ENCODE measurements around the gene NEURL4.
"Not testable (repeated sequence)": the region's sequence is repeated elsewhere in the genome, so short reads cannot be mapped to it uniquely, and the experiment has no call there.

NEURL4 gene

DNA sequence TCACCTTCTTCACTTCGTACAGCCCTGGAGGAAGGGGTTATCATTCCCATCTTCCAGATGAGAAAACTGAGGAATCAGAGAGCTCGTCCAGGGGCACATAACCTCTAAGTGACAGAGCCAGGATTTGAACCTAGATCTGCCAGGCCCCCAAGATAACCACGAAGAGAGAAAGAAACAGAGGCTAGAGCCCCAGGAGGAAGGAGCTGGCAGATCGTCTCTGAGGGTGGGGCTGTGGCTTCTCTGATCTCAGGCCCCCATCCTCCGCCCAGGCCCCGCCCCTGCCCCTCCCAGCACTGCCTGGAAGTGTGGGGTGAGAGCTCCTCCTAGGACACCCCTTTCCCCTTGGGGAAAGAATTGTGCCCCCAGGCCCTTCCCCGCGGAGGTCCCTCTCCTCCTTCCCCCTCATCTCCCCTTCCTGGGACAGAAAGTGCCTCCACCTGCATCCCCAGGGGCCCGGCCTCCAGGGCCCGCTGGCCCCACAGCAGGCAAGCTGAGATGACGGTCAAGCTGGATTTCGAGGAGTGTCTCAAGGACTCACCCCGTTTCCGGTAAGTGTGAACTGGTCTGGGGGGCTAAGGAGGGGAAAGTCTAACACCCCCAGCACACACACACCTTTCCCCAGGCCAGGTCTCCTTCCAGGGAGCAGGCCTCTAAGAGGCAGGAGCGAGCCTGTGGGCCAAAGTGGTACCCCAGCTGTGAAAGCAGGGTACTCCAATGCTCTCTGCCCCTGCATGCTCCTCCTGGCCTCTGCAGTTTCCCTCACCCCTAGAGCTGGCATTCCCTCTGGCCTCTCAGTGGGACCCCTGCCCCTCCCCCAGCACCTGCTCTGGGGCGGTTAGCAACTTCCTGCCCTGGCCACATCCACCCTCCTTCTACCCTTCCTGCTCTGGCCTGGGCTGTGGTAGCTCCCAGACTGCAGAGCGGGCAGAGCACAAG, 7.4 kb upstream of the NEURL4 start, which contains the start of gene ACAP1:
TSS of gene ACAP1 (plus strand) at position 290 of the 936 bp plus-strand sequence. CDS start at position 496, 206 bp downstream.
- no peak within 1 kb of the TSS for H3K4me3 ChIP-seq
- H3K4me1 ChIP-seq, result no peaks in the 10 kb centered on the region
- H3K36me3 ChIP-seq, result no peaks in the 10 kb centered on the region
- no peak for DNase-seq
- H3K9me3 ChIP-seq, result no peaks in the 10 kb centered on the region
- no peak within 1 kb of the TSS for H3K27ac ChIP-seq
- intact Hi-C loops (cut with DNase I; ENCODE audit: low total_unique reads), result no loop called here
- TF ChIP-seq CTCF (IDR thresholded peaks at IDR 0.05), result no peak
- peaks cover 0 to 69% of the 10 kb centered on the region in 2 donors for H3K27me3 ChIP-seq

DNA sequence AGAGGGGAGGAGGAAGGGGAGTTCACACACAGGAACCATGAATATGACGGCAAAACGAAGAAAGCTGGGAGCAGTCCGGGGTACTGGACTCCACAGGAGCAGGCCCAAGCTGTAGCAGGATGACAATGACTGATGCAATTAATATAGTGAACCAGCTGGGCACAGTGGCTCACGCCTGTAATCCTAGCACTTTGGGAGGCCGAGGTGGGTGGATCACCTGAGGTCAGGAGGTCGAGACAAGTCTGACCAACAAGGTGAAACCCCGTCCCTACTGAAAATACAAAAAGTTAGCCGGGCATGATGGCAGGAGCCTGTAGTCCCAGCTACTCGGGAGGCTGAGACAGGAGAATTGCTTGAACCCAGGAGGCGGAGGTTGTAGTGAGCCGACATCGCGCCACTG, 6.6 kb upstream of the NEURL4 start:
- H3K36me3 ChIP-seq; H3K4me3 ChIP-seq; intact Hi-C loops (cut with DNase I; ENCODE audit: low total_unique reads); H3K4me1 ChIP-seq; H3K9me3 ChIP-seq; H3K27ac ChIP-seq; DNase-seq: not testable (repeated sequence)
- H3K27me3 ChIP-seq, result peaks cover 0 to 61% of the 10 kb centered on the region in 2 donors

DNA sequence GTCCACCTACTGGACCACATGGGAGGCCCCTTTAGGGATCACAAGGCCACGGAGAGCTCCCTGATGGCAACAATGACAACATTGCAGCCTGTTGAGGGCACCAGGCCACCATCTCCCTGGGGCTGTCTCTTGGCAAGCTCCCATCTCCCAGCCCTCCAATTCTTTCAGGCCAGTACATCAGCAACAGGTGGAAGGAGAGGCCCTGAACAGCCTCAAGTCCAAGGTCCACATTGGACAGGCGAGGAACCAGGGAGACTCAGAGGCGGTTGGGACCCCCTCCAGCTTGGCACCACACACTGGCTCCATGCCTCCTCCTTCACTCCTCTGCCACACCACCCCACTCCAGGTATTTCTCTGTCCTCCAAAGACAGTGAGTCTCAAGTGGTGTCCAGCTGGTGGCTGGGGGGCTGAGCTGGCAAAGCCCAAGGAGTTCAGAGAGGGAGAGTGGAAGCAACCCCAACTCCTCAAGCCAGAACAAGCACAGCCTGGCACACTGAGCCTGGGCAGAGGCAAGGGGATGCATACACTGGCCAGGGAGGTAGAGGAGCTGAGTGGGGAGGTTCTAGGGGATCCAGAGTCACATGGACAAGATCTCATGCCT, 5.9 kb upstream of the NEURL4 start:
- peaks cover 0 to 59% of the 10 kb centered on the region in 2 donors for H3K27me3 ChIP-seq

GRCh38 chr17:7332600-7333069, 3.5 kb upstream of the NEURL4 start:
- H3K36me3 ChIP-seq; DNase-seq; H3K4me3 ChIP-seq; H3K9me3 ChIP-seq; H3K27ac ChIP-seq; intact Hi-C loops (cut with DNase I; ENCODE audit: low total_unique reads): not testable (repeated sequence)
- Histone ChIP-seq H3K27me3 (peaks cover 0 to 45% of the 10 kb centered on the region in 2 donors), H3K4me1 (peaks cover 0 to 19% (median 16%) of the 10 kb centered on the region in 4 donors)

More for the DNA sequence above, 5.9 kb upstream of the NEURL4 start:
- Histone ChIP-seq H3K4me3 (no peak overlapping the region), H3K4me1 (peaks cover 0 to 9% (median 7%) of the 10 kb centered on the region in 4 donors), H3K36me3 (no peaks in the 10 kb centered on the region), H3K27ac (no peak overlapping the region), H3K9me3 (no peaks in the 10 kb centered on the region)
- intact Hi-C loops (cut with DNase I; ENCODE audit: low total_unique reads), result no loop called here
- DNase-seq, result no peak
- TF ChIP-seq CTCF (IDR thresholded peaks at IDR 0.05), result no peak

- intact Hi-C loops (cut with DNase I; ENCODE audit: low total_unique reads), result no loop called here
- Histone ChIP-seq H3K27ac (no peak overlapping the region), H3K27me3 (peaks cover 0 to 44% of the 10 kb centered on the region in 2 donors), H3K4me1 (peaks cover 0 to 23% (median 16%) of the 10 kb centered on the region in 4 donors), H3K4me3 (no peak overlapping the region), H3K36me3 (peaks cover 0 to 7% (median 0%) of the 10 kb centered on the region in 3 donors), H3K9me3 (no peaks in the 10 kb centered on the region)
- no peak for DNase-seq
- TF ChIP-seq CTCF (IDR thresholded peaks at IDR 0.05), result no peak
Observed at GRCh38 chr17:7332111-7332510, 3.0 kb upstream of the NEURL4 start.

DNA sequence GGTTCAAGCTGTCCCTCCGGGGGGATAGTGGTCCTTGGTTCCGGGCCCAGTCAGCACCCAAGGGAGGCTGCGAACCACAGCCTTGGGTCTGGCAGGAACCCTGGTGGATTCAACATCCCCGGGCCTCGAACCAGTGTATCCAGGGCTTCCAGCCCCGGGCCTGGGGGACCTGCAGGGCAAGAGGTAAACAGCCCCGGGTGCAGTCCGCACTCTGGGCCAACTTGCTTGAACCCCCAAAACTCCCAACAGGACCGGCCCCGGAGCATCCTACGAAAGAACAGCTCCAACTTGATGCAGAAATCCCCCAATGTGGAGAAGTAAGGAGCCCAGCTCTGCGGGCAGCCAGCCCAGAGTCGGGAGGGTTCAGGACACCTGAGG, 1.5 kb upstream of the NEURL4 start:
- no peak for TF ChIP-seq CTCF (IDR thresholded peaks at IDR 0.05)
- peaks cover 0 to 23% (median 16%) of the 10 kb centered on the region in 4 donors for H3K4me1 ChIP-seq
- peaks cover 0 to 29% of the 10 kb centered on the region in 2 donors for H3K27me3 ChIP-seq
- no peaks in the 10 kb centered on the region for H3K9me3 ChIP-seq
- peaks cover 0 to 22% (median 3%) of the 10 kb centered on the region in 3 donors for H3K36me3 ChIP-seq
- no peak for DNase-seq
- peak overlapping the region; percentile 58 to 62 for H3K4me3 ChIP-seq
- intact Hi-C loops (cut with DNase I; ENCODE audit: low total_unique reads), result no loop called here
- peak overlapping the region; percentile 92 for H3K27ac ChIP-seq

Measured in tibial artery (tissue), 4 donors.